ENCODE data around the gene RTL9. TPM values are rescaled to one million over a fixed set of nuclear protein-coding genes. Genes with fewer than 3 reads are reported as not detected.
A peak's percentile ranks its signal among the peaks of the same experiment; 100 is the strongest.

RTL9 gene
- under 0.01 TPM in 1 of 2 replicates, not detected in the other for total RNA-seq

- Histone ChIP-seq H3K36me3 (ENCODE audit: control insufficient read depth, insufficient read depth, low read length) (no peaks in the 10 kb centered on the region), H3K27me3 (ENCODE audit: control insufficient read depth, insufficient read depth, low read length) (no peaks in the 10 kb centered on the region), H3K4me3 (ENCODE audit: low read depth, low read length) (no peak within 1 kb of the TSS)
- TF ChIP-seq CTCF (IDR thresholded peaks at IDR 0.05; ENCODE audit: insufficient read depth, low read length, poor library complexity, severe bottlenecking): no peak
- DNase-seq (ENCODE audit: low read depth): no peak
Measured at GRCh38 chrX:110358548-110358947, at the start of gene RTL9. TSS of gene RTL9 (plus strand) at chrX:110358848. CDS start at chrX:110450618, 91,770 bp downstream.

- no peak for DNase-seq (ENCODE audit: low read depth)
- TF ChIP-seq CTCF (IDR thresholded peaks at IDR 0.05; ENCODE audit: insufficient read depth, low read length, poor library complexity, severe bottlenecking): no peak
- no peak overlapping the region for H3K4me3 ChIP-seq (ENCODE audit: low read depth, low read length)
- no peaks in the 10 kb centered on the region for H3K27me3 ChIP-seq (ENCODE audit: control insufficient read depth, insufficient read depth, low read length)
- no peaks in the 10 kb centered on the region for H3K36me3 ChIP-seq (ENCODE audit: control insufficient read depth, insufficient read depth, low read length)
Measured at GRCh38 chrX:110310000-110310790, 48.5 kb upstream of the RTL9 start.

- no peak for TF ChIP-seq CTCF (IDR thresholded peaks at IDR 0.05; ENCODE audit: insufficient read depth, low read length, poor library complexity, severe bottlenecking)
- Histone ChIP-seq H3K36me3 (ENCODE audit: control insufficient read depth, insufficient read depth, low read length) (no peaks in the 10 kb centered on the region), H3K4me3 (ENCODE audit: low read depth, low read length) (no peak overlapping the region), H3K27me3 (ENCODE audit: control insufficient read depth, insufficient read depth, low read length) (no peaks in the 10 kb centered on the region)
- no peak for DNase-seq (ENCODE audit: low read depth)
Measured at GRCh38 chrX:110310896-110311295, 47.8 kb upstream of the RTL9 start.

- no peaks in the 10 kb centered on the region for H3K27me3 ChIP-seq (ENCODE audit: control insufficient read depth, insufficient read depth, low read length)
- no peaks in the 10 kb centered on the region for H3K36me3 ChIP-seq (ENCODE audit: control insufficient read depth, insufficient read depth, low read length)
- no peak for TF ChIP-seq CTCF (IDR thresholded peaks at IDR 0.05; ENCODE audit: insufficient read depth, low read length, poor library complexity, severe bottlenecking)
- no peak for DNase-seq (ENCODE audit: low read depth)
- no peak overlapping the region for H3K4me3 ChIP-seq (ENCODE audit: low read depth, low read length)
Measured at GRCh38 chrX:110311437-110312230, 47.0 kb upstream of the RTL9 start.

- DNase-seq (ENCODE audit: low read depth): no peak
- no peaks in the 10 kb centered on the region for H3K27me3 ChIP-seq (ENCODE audit: control insufficient read depth, insufficient read depth, low read length)
- no peaks in the 10 kb centered on the region for H3K36me3 ChIP-seq (ENCODE audit: control insufficient read depth, insufficient read depth, low read length)
- H3K4me3 ChIP-seq (ENCODE audit: low read depth, low read length): peak overlapping the region; percentile 81
- no peak for TF ChIP-seq CTCF (IDR thresholded peaks at IDR 0.05; ENCODE audit: insufficient read depth, low read length, poor library complexity, severe bottlenecking)
Measured at GRCh38 chrX:110315551-110315950, 43.1 kb upstream of the RTL9 start.

Measured in kidney epithelial cell (primary cell).